Gastroesophageal sphincter (tissue), 3 donors: ENCODE measurements around the gene UMAD1.

ENCODE experiments used
- POLR2AphosphoS5 ChIP-seq: sonication (generic); formaldehyde crosslinking; IDR thresholded peaks from one replicate; pipeline ENCODE4 v1.6.1; 2017; ENCODE audit warnings: antibody characterized with exemption
- TF ChIP-seq, protein P1 (sequence below), 4 experiments: fragments of 200-600 bp in 2 of 4; fragments of 450-650 bp in 2 of 4; sonication (generic) in 1 of 4; IDR thresholded peaks; one replicate each; pipeline ENCODE4 v1.5.1; 2017 to 2019; ENCODE audit warnings: antibody characterized with exemption in 4 of 4, mild to moderate bottlenecking in 2 of 4, moderate library complexity in 2 of 4

DNA sequence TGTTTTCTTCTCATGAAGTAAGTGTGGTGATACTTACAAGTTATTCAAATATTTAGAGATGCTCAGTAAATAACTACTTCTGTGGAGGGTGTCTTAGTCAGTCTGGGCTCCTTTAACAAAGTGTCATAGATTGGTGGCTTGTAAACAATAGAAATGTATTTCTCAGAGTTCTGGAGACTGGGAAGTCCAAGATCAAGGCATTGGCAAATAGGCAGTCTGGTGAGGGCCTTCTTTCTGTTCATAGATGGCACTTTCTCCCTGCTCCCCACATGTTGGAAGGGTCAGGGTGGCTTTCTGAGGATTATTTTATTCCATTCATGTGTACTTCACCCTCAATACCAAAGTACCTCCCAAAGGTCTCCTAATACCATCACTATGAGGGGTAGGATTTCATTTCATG lies 59.4 kb downstream of the UMAD1 start:
- TF ChIP-seq, protein P1, sequence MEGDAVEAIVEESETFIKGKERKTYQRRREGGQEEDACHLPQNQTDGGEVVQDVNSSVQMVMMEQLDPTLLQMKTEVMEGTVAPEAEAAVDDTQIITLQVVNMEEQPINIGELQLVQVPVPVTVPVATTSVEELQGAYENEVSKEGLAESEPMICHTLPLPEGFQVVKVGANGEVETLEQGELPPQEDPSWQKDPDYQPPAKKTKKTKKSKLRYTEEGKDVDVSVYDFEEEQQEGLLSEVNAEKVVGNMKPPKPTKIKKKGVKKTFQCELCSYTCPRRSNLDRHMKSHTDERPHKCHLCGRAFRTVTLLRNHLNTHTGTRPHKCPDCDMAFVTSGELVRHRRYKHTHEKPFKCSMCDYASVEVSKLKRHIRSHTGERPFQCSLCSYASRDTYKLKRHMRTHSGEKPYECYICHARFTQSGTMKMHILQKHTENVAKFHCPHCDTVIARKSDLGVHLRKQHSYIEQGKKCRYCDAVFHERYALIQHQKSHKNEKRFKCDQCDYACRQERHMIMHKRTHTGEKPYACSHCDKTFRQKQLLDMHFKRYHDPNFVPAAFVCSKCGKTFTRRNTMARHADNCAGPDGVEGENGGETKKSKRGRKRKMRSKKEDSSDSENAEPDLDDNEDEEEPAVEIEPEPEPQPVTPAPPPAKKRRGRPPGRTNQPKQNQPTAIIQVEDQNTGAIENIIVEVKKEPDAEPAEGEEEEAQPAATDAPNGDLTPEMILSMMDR (IDR thresholded peaks at IDR 0.05): no peak
- TF ChIP-seq POLR2AphosphoS5: no peak
